HG02885 (cell line): Measurements from ENCODE around the gene NEDD4L.

Experiments
- ATAC-seq: cut with Tn5 transposase; IDR thresholded peaks from one replicate; pipeline ENCODE4 v1.9.1; 2021; ENCODE audit warnings: mild to moderate bottlenecking; ENCODE audit not compliant: unreplicated experiment, poor library complexity

NEDD4L gene

DNA sequence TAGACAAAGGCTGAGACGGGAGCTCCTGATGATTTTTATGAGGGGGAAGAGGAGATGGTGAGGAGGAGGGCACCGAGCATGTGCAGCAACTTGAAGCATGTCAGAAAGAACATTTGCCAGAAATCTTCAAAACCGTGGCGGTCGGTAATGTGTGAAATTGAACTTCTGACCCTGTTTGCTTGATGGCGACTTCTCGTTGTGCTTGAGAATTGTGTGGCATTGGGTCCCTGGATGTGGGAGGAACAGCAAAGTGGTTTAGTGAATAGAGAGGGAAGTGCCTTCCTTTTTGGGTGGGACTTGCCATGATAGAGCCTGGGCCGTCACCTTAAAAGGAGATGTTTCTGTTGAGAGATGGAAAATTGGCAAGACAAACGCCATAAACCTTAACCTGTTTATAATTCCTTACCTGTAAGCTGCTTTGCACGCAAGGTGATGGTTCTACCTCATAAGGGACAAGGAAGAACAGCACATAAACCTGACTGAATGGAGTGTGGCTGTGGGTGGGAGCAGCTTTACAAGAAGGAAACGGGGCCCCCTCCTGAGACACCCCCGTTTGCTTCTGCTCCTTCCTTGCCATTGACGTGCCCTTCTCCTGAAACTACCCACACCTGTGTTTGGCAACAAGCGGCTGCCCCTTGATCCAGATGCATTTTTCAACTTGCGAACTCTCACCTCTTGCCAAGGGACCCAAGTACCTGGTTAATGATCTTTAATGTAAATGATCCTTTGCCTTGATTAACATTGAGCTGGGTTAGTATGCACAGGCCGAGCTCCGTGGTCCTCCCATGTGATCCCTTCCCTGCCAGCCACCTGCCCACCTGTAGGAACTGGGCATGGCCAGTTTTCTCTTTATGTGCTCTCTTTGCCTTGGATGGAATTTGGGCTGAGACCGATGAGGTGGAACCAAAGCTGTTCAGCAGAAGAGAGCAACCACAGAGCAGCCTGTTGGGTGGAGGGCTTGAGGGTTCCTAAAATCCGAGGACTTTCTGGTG, 153.2 kb downstream of the NEDD4L start:
- ATAC-seq = no peak

DNA sequence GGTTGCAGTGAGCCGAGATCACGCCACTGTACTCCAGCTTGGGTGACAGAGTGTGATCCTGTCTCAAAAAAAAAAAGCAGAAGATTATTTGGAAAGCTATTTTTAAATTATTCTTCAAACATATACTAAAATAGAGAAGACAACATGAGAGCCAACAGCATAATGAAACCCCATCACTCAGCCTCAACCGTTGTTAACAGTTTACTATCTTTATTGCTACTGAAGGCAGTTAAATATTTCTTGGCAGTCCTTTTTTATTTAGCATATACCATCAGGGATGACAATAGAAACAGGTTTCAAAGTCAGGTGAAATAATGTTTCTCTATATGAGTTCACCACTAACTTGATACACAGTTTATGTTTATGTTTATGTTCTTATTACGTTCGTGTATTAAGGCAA, 157.2 kb downstream of the NEDD4L start:
- no peak for ATAC-seq

- no peak for ATAC-seq
These were observed 158.0 kb downstream of the NEDD4L start for GRCh38 chr18:58201733-58202730.

GRCh38 chr18:58204776-58205442, 160.9 kb downstream of the NEDD4L start:
- ATAC-seq = no peak

- no peak for ATAC-seq
These were observed 161.6 kb downstream of the NEDD4L start for GRCh38 chr18:58205443-58206160.

GRCh38 chr18:58207520-58208152, 163.6 kb downstream of the NEDD4L start:
- no peak for ATAC-seq

DNA sequence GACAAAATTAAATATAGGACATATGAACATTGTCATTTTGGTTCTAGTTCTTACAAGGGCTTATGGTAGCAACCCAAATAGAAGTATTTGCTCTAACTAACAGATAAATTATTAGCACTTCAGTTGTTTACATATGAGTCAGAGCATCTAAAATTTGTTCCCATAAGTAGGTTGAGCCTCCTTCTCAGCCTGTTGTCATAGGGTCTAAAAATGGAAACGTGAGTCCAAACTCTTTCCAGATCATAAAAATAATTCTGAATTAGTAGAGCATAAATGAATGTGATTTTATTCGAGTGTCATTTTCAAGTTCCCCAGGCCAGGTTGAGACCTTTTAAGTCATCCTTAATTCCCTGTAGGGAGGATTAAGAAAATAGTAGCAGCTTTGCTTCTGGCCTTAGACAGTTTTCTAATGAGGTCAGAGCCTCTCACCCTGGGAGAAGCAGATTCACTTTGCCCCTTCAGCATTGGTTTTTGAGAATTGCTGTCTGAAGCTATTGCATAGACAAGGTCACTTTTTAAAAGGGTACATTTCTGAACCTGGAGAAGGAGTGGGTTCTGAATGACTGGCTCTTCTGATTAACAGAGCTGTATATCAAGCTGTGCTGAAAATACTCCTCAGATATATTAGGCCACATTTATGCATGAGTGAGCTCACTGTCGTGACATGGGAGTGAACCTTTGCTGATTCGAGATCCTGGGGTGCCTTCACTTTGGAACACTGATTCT, 164.3 kb downstream of the NEDD4L start:
- ATAC-seq = no peak

DNA sequence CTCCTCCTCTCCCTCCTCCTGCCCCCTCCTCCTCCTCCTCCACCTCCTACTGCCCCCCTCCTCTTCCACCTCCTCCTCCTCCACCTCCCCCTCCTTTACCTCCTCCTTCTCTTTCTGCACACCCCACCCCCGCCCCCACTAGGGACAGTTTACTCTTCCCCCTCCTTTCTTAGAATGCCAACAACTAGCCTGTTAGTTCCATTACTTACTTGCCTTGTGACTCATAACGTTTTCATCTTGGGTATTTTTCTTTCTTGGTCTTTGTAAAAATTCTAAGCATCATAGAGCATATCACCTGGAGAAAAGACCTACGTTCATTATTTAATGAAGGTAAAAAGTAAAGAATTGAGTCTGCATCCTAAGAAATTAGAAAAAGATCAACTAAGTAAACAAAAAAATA, 165.3 kb downstream of the NEDD4L start:
- ATAC-seq = no peak

GRCh38 chr18:58211510-58211909, 167.5 kb downstream of the NEDD4L start:
- no peak for ATAC-seq

DNA sequence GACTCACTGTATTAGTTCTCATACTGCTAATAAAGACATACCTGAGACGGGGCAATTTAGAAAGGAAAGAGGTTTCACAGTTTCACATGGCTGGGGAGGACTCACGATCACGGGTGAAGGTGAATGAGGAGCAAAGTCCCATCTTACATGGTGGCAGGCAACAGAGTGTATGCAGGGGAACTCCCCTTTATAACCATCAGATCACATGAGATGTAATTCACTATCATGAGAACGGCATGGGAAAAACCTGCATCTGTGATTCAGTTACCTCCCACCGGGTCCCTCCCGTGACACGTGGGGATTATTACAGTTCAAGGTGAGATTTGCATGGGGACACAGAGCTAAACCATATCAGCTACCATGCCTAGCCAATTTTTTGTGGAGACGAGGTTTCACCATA, 168.2 kb downstream of the NEDD4L start:
- ATAC-seq = no peak

DNA sequence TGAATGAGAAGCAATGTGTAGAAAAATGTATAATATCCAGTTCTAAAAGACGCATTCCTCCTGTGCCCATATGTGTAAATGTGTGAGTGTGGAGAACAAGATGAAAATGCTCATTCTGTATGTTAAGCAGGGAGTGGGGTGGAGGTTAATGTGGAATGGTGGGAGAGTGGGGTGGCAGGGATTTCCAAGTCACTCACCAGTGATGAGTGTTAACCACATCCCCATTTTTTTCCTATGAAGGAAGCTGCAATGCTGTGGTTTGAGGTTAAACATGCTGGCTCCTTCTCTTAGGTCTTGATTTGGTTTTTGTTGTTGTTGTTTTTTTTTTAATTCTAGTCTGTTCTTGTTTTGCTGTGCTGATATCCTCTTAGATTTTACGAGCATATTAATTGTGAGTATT, 169.4 kb downstream of the NEDD4L start:
- no peak for ATAC-seq

GRCh38 chr18:58215011-58215410, 171.0 kb downstream of the NEDD4L start:
- ATAC-seq = no peak

GRCh38 chr18:58216071-58216481, 172.1 kb downstream of the NEDD4L start:
- ATAC-seq = peak; percentile 64

DNA sequence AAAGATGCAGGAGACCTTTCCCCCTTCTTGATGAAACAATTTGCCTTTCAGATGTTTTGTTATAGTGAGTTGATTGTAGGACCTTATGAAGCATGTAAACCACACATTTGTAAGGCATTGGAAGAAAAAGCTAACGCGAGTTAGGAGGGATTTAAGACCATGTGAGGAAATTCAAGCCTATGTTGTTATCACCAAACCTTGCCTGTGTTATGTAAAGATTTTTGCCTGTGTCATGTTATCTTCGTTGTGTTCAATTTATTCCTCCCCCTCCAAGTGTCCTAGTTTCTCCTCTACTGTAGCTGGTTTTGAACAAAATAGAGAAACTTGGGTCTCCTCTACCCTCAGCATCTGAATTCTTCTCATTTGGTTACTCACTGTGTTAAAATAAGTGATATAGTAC, 173.0 kb downstream of the NEDD4L start:
- no peak for ATAC-seq

DNA sequence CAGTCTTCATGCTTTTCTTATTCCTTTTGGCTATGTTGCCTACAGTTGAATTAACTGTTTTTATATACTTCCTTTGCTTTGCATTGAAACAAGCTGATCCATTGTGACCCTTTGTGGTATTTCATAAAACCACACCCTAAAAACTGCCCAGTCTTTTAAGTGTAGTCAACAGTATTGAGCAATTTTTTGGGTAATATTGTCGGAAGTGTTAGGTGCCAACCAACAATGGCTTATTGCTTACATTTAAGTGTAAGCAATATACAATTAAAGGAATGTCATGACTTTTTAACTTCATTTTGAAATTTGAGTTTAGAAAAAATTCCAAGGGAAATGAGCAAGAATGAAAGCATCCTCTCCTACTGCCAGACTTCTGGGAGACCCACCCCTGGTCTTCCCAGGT, 174.1 kb downstream of the NEDD4L start:
- no peak for ATAC-seq

DNA sequence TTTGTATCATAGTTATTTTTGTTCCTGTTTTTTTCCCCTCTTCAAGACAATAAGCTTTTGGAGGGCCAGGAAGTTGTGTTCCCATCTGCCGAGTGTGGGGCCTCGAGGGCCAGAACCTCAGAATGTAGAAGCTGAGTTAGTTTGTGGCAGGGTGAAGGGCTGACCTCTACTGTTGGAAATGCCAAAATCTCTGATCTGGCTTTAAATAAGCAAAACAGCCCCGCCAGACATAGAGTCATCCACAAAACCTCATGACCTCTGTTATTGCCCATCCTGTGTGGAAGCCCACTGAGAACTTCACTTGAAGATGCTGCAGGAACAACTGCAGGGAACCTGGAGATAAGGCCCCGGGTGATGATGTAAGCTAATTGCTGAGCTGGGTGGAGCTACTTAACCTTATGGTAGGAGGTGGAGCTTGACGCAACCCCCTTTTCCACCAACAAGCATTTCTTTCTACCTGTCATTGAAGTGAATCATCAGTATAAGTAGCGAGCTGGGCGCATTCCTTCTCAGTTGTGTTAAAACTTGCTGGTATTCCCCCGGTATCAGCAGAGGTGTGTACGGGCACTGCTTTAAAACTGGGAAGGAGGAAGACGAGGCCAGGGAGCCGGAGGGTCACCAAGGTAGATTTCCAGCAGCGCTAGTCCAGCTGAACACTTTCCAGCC, 177.2 kb downstream of the NEDD4L start:
- no peak for ATAC-seq

DNA sequence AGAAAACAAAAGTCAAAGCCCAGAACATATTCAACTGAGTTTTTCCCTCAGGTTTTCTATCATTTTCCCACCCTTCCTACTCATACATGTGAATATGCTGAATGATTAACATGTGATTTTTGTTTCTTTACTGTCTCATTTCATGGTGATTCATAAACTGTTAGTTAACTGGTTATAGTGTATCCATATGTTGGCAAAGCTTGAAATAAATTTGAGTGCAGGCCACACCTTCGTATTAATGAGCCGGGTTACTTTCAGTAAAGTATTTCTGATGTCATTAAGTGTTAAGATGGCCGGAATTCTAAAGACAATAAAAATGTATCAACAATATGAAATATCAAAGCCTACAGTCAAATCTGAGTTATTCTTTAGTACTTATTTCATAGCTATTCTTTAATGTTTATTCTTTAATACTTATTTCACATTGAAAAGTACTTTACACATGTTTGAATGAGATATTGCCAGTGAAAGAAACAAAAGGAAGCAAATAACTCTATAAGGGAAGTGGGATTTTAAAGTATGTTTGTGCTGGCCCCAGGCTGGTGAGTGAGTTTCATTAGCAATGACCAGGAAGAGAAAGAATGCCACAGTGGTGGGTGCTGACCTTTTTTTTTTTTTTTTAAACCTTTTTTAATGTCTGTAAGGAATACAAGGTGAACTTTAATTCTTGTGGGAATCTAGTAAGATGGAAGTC, 178.6 kb downstream of the NEDD4L start:
- ATAC-seq = no peak
